OCI-LY3 (cell line): ENCODE measurements around the gene KCNE4.

Experiments used
- H2AFZ ChIP-seq: fragments of 200-600, 300-600 bp; shearing (Covaris generic); 2 replicates; pipeline ENCODE4 v1.6.0; 2014; ENCODE audit warnings: antibody characterized with exemption, low read depth, low read length
- H3K27ac ChIP-seq: fragments of 200-600, 300-600 bp; sonication (generic); 2 replicates; pipeline ENCODE4 v1.5.1; 2014; ENCODE audit warnings: mild to moderate bottlenecking, low read length, moderate library complexity, mixed read lengths
- H3K27me3 ChIP-seq: fragments of 200-600, 300-600 bp; sonication (generic); 2 replicates; pipeline ENCODE4 v1.6.1; 2014; ENCODE audit warnings: low read depth, low read length, mixed read lengths
- H3K36me3 ChIP-seq: fragments of 200-600, 300-600 bp; sonication (generic); replicated peaks from 2 replicates; pipeline ENCODE3; 2014; ENCODE audit warnings: low read depth, low read length, mixed read lengths
- H3K4me1 ChIP-seq: fragments of 300-600, 200-600 bp; sonication (generic); 2 replicates; pipeline ENCODE4 v1.6.1; 2014; ENCODE audit warnings: low read length, mixed read lengths
- H3K4me2 ChIP-seq: fragments of 200-600, 300-600 bp; sonication (generic); 2 replicates; pipeline ENCODE4 v1.6.1; 2014; ENCODE audit warnings: low read length, mixed read lengths
- H3K4me3 ChIP-seq: fragments of 300-600, 200-600 bp; sonication (generic); 2 replicates; pipeline ENCODE4 v1.5.1; 2014; ENCODE audit warnings: antibody characterized with exemption, mild to moderate bottlenecking, low read length, moderate library complexity
- H3K79me2 ChIP-seq: fragments of 300-600, 200-600 bp; shearing (Covaris generic); 2 replicates; pipeline ENCODE4 v1.6.1; 2014; ENCODE audit warnings: mild to moderate bottlenecking, low read length, mixed read lengths
- H3K9ac ChIP-seq: fragments of 300-600, 200-600 bp; shearing (Covaris generic); 2 replicates; pipeline ENCODE4 v1.6.0; 2014; ENCODE audit warnings: mild to moderate bottlenecking, low read length, moderate library complexity
- H3K9me3 ChIP-seq: fragments of 200-600, 300-600 bp; shearing (Covaris generic); 2 replicates; pipeline ENCODE4 v1.6.1; 2014; ENCODE audit warnings: low read length, mixed read lengths; ENCODE audit not compliant: insufficient read depth
- H4K20me1 ChIP-seq: fragments of 200-600, 300-600 bp; sonication (generic); 2 replicates; pipeline ENCODE4 v1.6.1; 2016; ENCODE audit warnings: low read length, mixed read lengths; ENCODE audit not compliant: insufficient read depth
- CTCF ChIP-seq: fragments of 200-600, 300-600 bp; sonication (generic); IDR thresholded peaks from 2 replicates; pipeline ENCODE4 v1.5.1; 2014; ENCODE audit warnings: antibody characterized with exemption, low read length, low read depth
- EZH2phosphoT487 ChIP-seq: fragments of 200-600 bp; shearing (Covaris generic); IDR thresholded peaks from 2 replicates; pipeline ENCODE4 v1.6.1; 2018; ENCODE audit warnings: antibody characterized with exemption, mixed run types, low read depth

Gene KCNE4

GRCh38 chr2:223069988-223070387 is 18.0 kb downstream of the KCNE4 start:
- Histone ChIP-seq H3K4me3 (no peak overlapping the region), H3K27ac (no peak overlapping the region), H4K20me1 (no peaks in the 10 kb centered on the region), H3K4me2 (no peak overlapping the region), H3K9me3 (no peaks in the 10 kb centered on the region), H3K36me3 (no peaks in the 10 kb centered on the region), H3K27me3 (no peaks in the 10 kb centered on the region), H3K9ac (no peak overlapping the region), H2AFZ (no peak overlapping the region), H3K79me2 (no peaks in the 10 kb centered on the region), H3K4me1 (no peaks in the 10 kb centered on the region)
- TF ChIP-seq CTCF (no peak), EZH2phosphoT487 (no peak)

- TF ChIP-seq CTCF (no peak), EZH2phosphoT487 (no peak)
Observed at GRCh38 chr2:223071139-223071538, 19.1 kb downstream of the KCNE4 start.

GRCh38 chr2:223072826-223073225 is 20.8 kb downstream of the KCNE4 start:
- no peak overlapping the region for H3K9ac ChIP-seq
- TF ChIP-seq EZH2phosphoT487 (no peak), CTCF (no peak)
- H3K4me1 ChIP-seq = no peaks in the 10 kb centered on the region
- no peaks in the 10 kb centered on the region for H3K79me2 ChIP-seq
- H3K4me2 ChIP-seq = no peak overlapping the region
- H3K9me3 ChIP-seq = no peaks in the 10 kb centered on the region
- no peak overlapping the region for H3K27ac ChIP-seq
- no peaks in the 10 kb centered on the region for H4K20me1 ChIP-seq
- no peaks in the 10 kb centered on the region for H3K27me3 ChIP-seq
- no peak overlapping the region for H2AFZ ChIP-seq
- no peak overlapping the region for H3K4me3 ChIP-seq
- H3K36me3 ChIP-seq = no peaks in the 10 kb centered on the region

More at GRCh38 chr2:223071139-223071538, 19.1 kb downstream of the KCNE4 start:
- Histone ChIP-seq H3K4me2 (no peak overlapping the region), H3K27ac (no peak overlapping the region), H3K27me3 (no peaks in the 10 kb centered on the region), H3K4me1 (no peaks in the 10 kb centered on the region), H3K9ac (no peak overlapping the region), H3K79me2 (no peaks in the 10 kb centered on the region), H2AFZ (no peak overlapping the region), H3K4me3 (no peak overlapping the region), H4K20me1 (no peaks in the 10 kb centered on the region), H3K36me3 (no peaks in the 10 kb centered on the region), H3K9me3 (no peaks in the 10 kb centered on the region)

GRCh38 chr2:223075301-223076270 is 23.6 kb downstream of the KCNE4 start:
- no peaks in the 10 kb centered on the region for H3K79me2 ChIP-seq
- H3K4me1 ChIP-seq = no peaks in the 10 kb centered on the region
- H3K4me2 ChIP-seq = no peak overlapping the region
- TF ChIP-seq CTCF = no peak
- no peak for TF ChIP-seq EZH2phosphoT487
- no peak overlapping the region for H2AFZ ChIP-seq
- H3K36me3 ChIP-seq = no peaks in the 10 kb centered on the region
- no peaks in the 10 kb centered on the region for H4K20me1 ChIP-seq
- no peaks in the 10 kb centered on the region for H3K27me3 ChIP-seq
- H3K9ac ChIP-seq = no peak overlapping the region
- H3K4me3 ChIP-seq = no peak overlapping the region
- H3K27ac ChIP-seq = no peak overlapping the region
- H3K9me3 ChIP-seq = no peaks in the 10 kb centered on the region
